Measurements from ENCODE around the gene FAM180A. TPM values are rescaled to one million over a fixed set of nuclear protein-coding genes. Genes with fewer than 3 reads are reported as not detected.

Gene FAM180A
- total and polyA plus RNA-seq, 10 of the 15 experiments (the other 5 are each of a cell fraction or from before 2014, with no cell fraction given) = not detected

DNA sequence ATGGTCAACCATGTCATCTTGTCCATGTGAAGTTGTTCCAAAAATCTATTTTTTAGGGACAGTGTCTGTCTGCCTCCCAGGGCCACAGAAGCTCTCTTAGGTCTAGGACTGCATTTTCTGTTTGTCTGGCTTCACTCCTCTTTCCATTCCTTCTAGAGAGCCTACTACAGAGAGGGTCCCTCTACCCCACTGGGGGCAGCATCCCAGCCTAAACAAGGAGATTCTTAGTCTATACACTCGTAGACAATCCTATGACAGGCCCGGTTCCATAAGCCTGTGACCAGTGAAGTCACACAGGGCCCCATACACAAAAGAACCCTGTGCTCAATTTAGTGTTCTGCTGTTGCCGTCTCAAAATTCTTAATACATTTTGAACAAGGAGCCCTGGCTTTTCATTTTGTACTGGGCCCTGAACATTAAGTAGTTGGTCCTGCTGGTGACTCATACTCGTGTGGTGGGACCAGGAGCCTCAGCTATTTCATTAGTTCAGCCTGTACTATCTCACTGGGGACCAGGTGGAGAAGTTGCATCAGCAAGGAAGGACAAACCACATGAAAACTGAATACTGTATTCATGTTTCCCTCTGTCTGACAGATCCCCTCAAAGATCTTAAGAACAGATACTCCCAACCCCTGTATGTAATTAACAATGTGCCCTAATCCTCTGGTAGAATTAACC, 23.5 kb upstream of the FAM180A start (continued):
- TF ChIP-seq, protein P1, sequence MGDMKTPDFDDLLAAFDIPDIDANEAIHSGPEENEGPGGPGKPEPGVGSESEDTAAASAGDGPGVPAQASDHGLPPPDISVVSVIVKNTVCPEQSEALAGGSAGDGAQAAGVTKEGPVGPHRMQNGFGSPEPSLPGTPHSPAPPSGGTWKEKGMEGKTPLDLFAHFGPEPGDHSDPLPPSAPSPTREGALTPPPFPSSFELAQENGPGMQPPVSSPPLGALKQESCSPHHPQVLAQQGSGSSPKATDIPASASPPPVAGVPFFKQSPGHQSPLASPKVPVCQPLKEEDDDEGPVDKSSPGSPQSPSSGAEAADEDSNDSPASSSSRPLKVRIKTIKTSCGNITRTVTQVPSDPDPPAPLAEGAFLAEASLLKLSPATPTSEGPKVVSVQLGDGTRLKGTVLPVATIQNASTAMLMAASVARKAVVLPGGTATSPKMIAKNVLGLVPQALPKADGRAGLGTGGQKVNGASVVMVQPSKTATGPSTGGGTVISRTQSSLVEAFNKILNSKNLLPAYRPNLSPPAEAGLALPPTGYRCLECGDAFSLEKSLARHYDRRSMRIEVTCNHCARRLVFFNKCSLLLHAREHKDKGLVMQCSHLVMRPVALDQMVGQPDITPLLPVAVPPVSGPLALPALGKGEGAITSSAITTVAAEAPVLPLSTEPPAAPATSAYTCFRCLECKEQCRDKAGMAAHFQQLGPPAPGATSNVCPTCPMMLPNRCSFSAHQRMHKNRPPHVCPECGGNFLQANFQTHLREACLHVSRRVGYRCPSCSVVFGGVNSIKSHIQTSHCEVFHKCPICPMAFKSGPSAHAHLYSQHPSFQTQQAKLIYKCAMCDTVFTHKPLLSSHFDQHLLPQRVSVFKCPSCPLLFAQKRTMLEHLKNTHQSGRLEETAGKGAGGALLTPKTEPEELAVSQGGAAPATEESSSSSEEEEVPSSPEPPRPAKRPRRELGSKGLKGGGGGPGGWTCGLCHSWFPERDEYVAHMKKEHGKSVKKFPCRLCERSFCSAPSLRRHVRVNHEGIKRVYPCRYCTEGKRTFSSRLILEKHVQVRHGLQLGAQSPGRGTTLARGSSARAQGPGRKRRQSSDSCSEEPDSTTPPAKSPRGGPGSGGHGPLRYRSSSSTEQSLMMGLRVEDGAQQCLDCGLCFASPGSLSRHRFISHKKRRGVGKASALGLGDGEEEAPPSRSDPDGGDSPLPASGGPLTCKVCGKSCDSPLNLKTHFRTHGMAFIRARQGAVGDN (IDR thresholded peaks at IDR 0.05) = no peak
- TF ChIP-seq SUPT20H (IDR thresholded peaks at IDR 0.05; ENCODE audit: borderline replicate concordance, control insufficient read depth, low read depth, low read length) = no peak
- TF ChIP-seq NBN (IDR thresholded peaks at IDR 0.05) = no peak
- no peak for TF ChIP-seq E4F1 (IDR thresholded peaks at IDR 0.05; ENCODE audit: borderline replicate concordance, partially characterized antibody)
- TF ChIP-seq BMI1 (IDR thresholded peaks at IDR 0.05; ENCODE audit: borderline replicate concordance) = no peak

Data from GM12878 (cell line).